Panc1 (cell line): ENCODE results near the gene CMIP. TPM values are rescaled to one million over a fixed set of nuclear protein-coding genes. Genes with fewer than 3 reads are reported as not detected.

Experiments used
- ATAC-seq: fragments of 200-7000 bp; cut with Tn5 transposase; 2 replicates; pipeline ENCODE4 v1.9.1; 2020; ENCODE audit warnings: mild to moderate bottlenecking, moderate library complexity
- BruUV-seq: library from RNA; stranded (reverse); fragments of 400-500 nt; replicated peaks from 2 replicates; lab custom pipeline; 2021; lab: Mats Ljungman, UMichigan
- CTCF ChIA-PET: fragments of 300-600 bp; sonication (Branson Sonifier 250); formaldehyde crosslinking; loops from one replicate; lab custom pipeline; 2022; ENCODE audit warnings: antibody characterized with exemption; lab: Charles Lee
- POLR2A ChIA-PET: fragments of 300-600 bp; sonication (Branson Sonifier 250); formaldehyde crosslinking; loops from one replicate; lab custom pipeline; 2022; ENCODE audit warnings: antibody characterized with exemption; lab: Charles Lee
- DNase-seq: peaks from one replicate; pipeline ENCODE4 v3.0.0-alpha.2; 2010; ENCODE audit warnings: low read depth, low spot score
- H3K27ac ChIP-seq: 2 replicates; pipeline ENCODE4 v1.5.1; 2011; ENCODE audit warnings: mild to moderate bottlenecking, low read length, inconsistent platforms
- H3K27me3 ChIP-seq: fragments of 200-500 bp; sonication (Bioruptor generic); 2 replicates; pipeline ENCODE4 v1.6.0; 2014; ENCODE audit warnings: low read length, inconsistent platforms; ENCODE audit not compliant: control insufficient read depth, insufficient read depth
- H3K36me3 ChIP-seq: fragments of 200-500 bp; sonication (Bioruptor generic); 2 replicates; pipeline ENCODE4 v1.5.1; 2014; ENCODE audit warnings: inconsistent platforms, mild to moderate bottlenecking, low read length, moderate library complexity; ENCODE audit not compliant: control insufficient read depth, insufficient read depth
- H3K4me1 ChIP-seq: 2 replicates; pipeline ENCODE4 v1.5.1; 2011; ENCODE audit warnings: inconsistent platforms, mild to moderate bottlenecking, low read length, moderate library complexity; ENCODE audit not compliant: control insufficient read depth, insufficient read depth
- H3K4me3 ChIP-seq, 2 experiments: 2 replicates each; pipeline ENCODE4 v1.5.1; 2011 to 2012; ENCODE audit warnings: low read depth in 2 of 2, low read length in 2 of 2, mild to moderate bottlenecking in 2 of 2, inconsistent platforms in 1 of 2, moderate library complexity in 1 of 2
- H3K9me3 ChIP-seq: fragments of 200-500 bp; sonication (Bioruptor generic); 2 replicates; pipeline ENCODE4 v1.5.1; 2014; ENCODE audit warnings: low read depth, mild to moderate bottlenecking, inconsistent platforms, low read length, moderate library complexity; ENCODE audit not compliant: control insufficient read depth, insufficient read depth
- CTCF ChIP-seq: fragments of 450-650 bp; IDR thresholded peaks from 2 replicates; pipeline ENCODE4 v1.5.1; 2017; ENCODE audit warnings: mild to moderate bottlenecking
- POLR2AphosphoS5 ChIP-seq: IDR thresholded peaks from 2 replicates; pipeline ENCODE4 v1.6.1; 2012; ENCODE audit warnings: mild to moderate bottlenecking, low read depth, low read length, moderate library complexity
- REST ChIP-seq, 2 experiments: IDR thresholded peaks; 2 replicates each; pipeline ENCODE4 v1.6.1; 2011 to 2012; ENCODE audit warnings: low read depth in 2 of 2, control low read depth in 1 of 2, low read length in 1 of 2, mild to moderate bottlenecking in 1 of 2, moderate library complexity in 1 of 2; ENCODE audit not compliant: insufficient read depth in 1 of 2
- SIN3A ChIP-seq: IDR thresholded peaks from 2 replicates; pipeline ENCODE4 v1.6.1; 2012; ENCODE audit warnings: low read depth, mild to moderate bottlenecking, low read length, moderate library complexity, borderline replicate concordance; ENCODE audit not compliant: insufficient read depth
- TCF7L2 ChIP-seq: IDR thresholded peaks from 2 replicates; pipeline ENCODE4 v1.6.1; 2011; ENCODE audit warnings: mild to moderate bottlenecking, low read depth, low read length, inconsistent platforms
- in situ Hi-C: cut with HindIII; loops from 2 replicates; pipeline ENCODE4 v1.10.0; 2016; ENCODE audit warnings: low sequenced_read_pairs, low pct_unique_long_range_greater_than_20kb
- intact Hi-C: fragments of 100-400 bp; cut with micrococcal nuclease; formaldehyde crosslinking; loops from one replicate; pipeline ENCODE4 v1.10.0; 2022; ENCODE audit not compliant: unreplicated experiment
- total RNA-seq: library from RNA; stranded (reverse); gene quantifications from one replicate; pipeline ENCODE4 v1.2.1, GENCODE V29; 2021; ENCODE audit not compliant: unreplicated experiment

Gene CMIP
- total RNA-seq, 1 experiment from 2014 or later, result 49.7 TPM

GRCh38 chr16:81695321-81696165 is 250.9 kb downstream of the CMIP start:
- ATAC-seq (no peak), DNase-seq (no peak)
- H3K4me1 ChIP-seq, result no peaks in the 10 kb centered on the region
- H3K27ac ChIP-seq, result no peak overlapping the region
- intact Hi-C loops, result loop anchor here (2.0 kb wide), 1 partner anchor 73 kb away; no protein-coding TSS in a partner anchor
- CTCF ChIA-PET, result no interaction called here
- H3K9me3 ChIP-seq, result no peaks in the 10 kb centered on the region
- POLR2A ChIA-PET, result no interaction called here
- H3K27me3 ChIP-seq, result no peaks in the 10 kb centered on the region
- in situ Hi-C loops, result no loop called here
- TF ChIP-seq SIN3A, result no peak
- H3K36me3 ChIP-seq, result no peaks in the 10 kb centered on the region; the same call in 1 of the 2 replicates
- no TSS peak for BruUV-seq
- no peak overlapping the region for H3K4me3 ChIP-seq

GRCh38 chr16:81696166-81696960 is 251.8 kb downstream of the CMIP start:
- ChIA-PET CTCF (interaction anchor here (1.5 kb wide), 1 partner anchor 292 kb away, joined by 6 read pairs; no protein-coding TSS in a partner anchor), POLR2A (no interaction called here)
- Histone ChIP-seq H3K36me3 (no peaks in the 10 kb centered on the region; the same call in 1 of the 2 replicates), H3K4me1 (no peaks in the 10 kb centered on the region), H3K9me3 (no peaks in the 10 kb centered on the region), H3K27ac (no peak overlapping the region), H3K4me3 (no peak overlapping the region), H3K27me3 (no peaks in the 10 kb centered on the region)
- TF ChIP-seq TCF7L2 (no peak), POLR2AphosphoS5 (no peak), SIN3A (no peak), REST (IDR thresholded peaks at IDR 0.05; ENCODE audit: insufficient read depth in 1 of 2, low read depth in 2 of 2, low read length in 1 of 2) (no peak), CTCF (no peak)
- no peak for DNase-seq
- ATAC-seq, result peak; percentile 33; the same call in 1 of the 2 replicates
- in situ Hi-C loops, result no loop called here
- BruUV-seq, result no TSS peak
- intact Hi-C loops, result loop anchor here (2.0 kb wide), 1 partner anchor 74 kb away; no protein-coding TSS in a partner anchor
